NCI-H1694 treated with DMSO at 0.1 percent for 48 hours (cell line): Measurements from ENCODE around the gene SF3A1.
"Not testable (repeated sequence)": the region's sequence is repeated elsewhere in the genome, so short reads cannot be mapped to it uniquely, and the experiment has no call there.

ENCODE experiments used
- DNase-seq: peaks from one replicate; lab custom pipeline; 2025; lab: John Stamatoyannopoulos, UW

The SF3A1 gene

GRCh38 chr22:30351226-30351625 is 5.5 kb downstream of the SF3A1 start:
- no peak for DNase-seq

DNA sequence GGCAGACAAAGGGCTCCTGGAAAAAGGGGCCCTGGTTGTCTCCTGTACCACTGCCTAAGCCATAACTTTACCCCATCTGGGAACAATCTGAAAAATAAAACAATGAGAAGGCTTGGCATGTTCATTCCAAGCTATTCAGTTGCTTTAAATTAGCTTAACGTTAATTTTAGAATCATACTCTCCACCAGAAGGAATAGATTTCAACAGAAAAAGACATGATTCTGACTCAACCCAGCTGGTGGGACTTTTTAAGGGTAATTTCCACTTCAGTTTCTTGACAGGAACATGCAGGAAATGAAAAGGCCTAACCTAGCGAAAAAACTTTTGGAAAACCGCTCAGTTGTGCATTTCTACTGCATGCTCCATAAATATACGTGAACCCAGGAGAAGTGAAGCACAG is 7.9 kb downstream of the SF3A1 start:
- DNase-seq: no peak

GRCh38 chr22:30348404-30348803 is 8.3 kb downstream of the SF3A1 start:
- DNase-seq: no peak

- no peak for DNase-seq
Measured at GRCh38 chr22:30347255-30347892, 9.3 kb downstream of the SF3A1 start.

DNA sequence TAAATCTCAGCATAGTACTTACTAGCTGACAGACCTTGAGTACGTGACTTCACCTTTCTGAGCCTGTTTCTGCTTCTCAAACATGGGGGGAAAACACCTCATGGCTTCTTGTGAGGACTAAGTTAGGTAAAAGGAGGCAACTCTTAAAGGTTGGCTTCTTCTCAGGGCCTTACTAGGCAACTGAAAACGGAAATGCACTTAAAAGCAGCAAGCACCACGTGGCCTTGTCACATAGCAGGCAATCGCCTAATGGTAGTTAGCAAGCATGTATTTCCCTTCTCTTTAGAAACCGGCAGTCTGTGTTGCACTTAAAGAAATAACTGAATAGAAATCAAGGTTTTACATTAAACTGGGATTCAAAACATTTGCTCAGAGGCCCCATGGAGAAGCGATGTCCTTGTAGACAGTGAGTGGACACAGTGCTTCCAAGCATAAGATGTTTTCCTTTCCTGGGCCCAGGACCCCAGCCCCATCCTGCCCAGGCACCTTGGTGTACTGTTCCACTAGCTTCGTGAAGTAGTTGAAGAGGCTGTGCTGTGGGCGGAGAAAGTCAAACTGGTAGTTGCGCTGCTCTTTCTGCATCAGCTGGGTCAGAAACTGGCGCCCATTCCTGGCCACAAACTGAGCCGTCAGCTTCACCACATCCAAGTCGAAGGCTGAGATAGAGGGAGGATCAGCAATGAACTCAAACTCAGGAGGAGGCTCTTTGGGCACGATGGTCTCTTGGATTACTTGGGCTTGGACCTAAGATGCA is 12.1 kb downstream of the SF3A1 start:
- no peak for DNase-seq

GRCh38 chr22:30340911-30341685 is 15.6 kb downstream of the SF3A1 start:
- DNase-seq: no peak

DNA sequence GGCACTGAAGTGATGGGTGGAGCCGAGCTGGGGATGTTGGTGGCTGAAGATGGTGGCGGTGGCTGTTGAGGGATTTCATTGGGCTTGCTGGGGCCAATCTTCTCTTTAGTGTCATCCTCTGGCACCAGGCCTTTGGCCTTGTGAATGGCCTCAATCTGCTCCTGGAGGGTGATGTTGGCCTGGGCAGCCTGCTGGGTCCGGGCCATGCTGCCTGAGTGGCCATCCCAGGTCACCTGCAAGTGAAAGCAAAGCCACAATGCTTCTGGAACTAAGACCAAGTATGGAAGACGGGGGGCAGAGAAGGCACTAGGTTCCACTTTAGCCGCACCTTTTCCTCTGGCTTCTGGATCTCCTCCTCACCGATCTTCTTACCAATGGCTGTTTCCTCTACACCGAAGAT is 17.9 kb downstream of the SF3A1 start:
- no peak for DNase-seq

GRCh38 chr22:30338341-30338740 is 18.4 kb downstream of the SF3A1 start:
- DNase-seq: not testable (repeated sequence)

DNA sequence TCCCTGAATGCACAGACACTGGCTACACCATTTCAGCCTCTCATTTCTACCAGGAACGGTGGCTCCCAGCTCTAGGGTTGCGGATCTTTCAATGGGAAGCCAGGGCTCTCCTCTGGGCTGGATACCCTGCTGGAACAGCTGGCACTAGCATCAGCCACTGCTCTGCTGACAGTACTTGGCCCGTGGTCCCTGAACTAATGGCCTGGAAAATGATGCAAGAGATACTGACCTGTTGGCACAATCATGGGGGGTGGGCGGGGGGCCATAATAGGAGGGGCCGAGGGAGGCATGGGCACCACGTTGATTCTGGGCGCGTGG is 19.3 kb downstream of the SF3A1 start:
- no peak for DNase-seq

DNA sequence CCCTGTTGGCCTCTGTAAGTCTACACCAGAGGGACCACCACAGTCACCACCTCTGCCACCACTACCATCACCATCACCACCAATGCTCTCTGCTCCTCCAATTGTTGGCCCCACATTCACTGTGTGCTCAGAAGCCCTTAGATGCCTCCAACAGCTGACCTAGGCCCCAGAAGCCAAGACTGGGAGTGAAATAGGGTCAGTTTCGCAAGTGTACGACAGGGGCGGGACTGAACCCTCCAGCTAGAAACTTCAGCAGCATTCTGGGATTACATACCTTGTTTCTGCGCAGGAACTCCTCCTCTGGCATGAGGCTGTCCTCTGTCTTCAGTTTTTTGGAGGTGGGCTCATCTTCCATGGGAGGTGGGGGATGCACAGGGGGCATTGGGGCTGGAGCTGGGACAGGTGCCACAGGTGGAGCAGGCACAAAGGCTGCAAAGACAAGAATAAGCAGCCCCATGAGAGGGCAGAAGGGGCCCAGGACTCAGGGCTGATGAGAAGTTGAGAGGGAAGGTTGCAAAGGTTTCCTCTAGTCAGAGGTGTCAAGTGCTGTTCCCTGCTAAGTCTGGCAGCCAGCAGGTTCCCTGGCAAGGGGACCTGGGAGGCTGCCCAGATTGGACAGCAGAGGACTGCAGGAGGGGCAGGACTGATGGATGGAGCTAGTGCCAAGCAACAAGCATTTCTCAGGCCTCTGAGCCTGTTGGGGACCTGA is 19.8 kb downstream of the SF3A1 start:
- DNase-seq: no peak

DNA sequence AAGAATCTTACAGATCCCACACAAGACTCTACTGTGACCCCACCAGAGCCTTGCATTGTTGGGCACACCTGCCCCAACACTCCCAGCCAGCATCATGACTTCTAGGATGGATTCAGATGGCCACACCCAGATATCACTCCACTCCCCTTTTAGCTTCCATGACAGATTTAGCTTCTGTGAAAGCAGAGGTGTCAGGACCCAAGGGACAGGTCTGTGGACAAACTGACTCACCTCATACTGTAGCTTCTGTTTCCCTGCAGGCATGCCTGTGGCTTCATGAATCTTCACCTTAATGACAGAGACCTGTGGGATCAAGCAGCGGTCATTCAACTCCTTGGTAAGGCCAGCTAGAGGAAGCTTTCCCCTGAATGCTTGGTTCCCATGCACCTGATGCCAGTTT is 21.5 kb downstream of the SF3A1 start:
- no peak for DNase-seq

DNA sequence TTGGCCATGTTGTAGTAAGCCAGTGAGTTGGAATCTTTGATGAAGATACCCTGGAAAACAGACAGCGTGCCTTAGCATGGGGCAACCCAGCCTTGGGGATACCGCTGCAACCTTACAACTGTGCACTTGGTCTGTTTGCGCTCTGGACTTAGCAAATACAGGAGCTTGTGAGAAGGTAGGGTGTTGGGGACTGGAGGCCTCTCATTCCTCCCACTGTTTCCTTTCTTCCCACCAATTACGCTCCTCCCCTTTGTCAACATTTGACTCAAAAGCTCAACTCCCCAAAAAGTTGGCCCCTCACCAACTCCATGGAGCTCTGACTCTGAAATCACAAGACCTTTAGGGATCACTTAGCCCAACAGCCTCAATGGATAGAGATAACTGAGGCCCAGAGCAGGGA is 22.0 kb downstream of the SF3A1 start:
- no peak for DNase-seq

- no peak for DNase-seq
Measured at GRCh38 chr22:30333707-30334087, 23.0 kb downstream of the SF3A1 start.

DNA sequence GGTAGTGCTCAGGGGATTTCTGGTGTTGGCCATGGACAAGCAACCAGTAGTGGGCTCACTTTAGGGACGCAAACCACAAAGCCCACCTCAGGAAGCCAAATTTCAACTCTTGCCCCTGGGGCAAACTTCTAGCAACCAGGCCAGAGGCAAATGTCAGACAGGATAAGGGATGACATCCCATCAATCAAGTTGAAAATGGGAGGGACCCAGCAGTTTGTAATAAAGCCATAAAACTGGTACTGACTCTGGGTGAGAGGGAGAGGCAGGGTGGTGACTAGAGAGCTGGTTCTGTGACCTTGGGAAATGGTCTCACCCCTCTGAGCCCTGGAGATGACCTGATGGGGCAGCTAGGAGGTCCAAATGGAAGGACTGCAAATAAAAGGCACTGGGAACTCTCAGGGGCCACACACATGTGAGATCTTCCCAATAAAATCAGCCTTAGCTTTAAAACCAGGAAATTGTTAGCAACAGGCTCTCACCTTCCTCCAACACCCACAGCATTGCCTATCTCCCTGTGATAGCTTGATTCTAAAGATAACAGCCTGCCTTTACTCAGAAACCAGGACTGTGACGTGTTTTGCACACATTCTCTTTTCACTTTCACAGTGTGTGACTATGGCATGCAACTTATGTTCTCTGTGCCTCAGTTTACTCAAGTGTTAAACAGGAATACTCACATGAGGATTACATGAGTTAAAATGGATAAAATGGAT is 23.5 kb downstream of the SF3A1 start:
- DNase-seq: no peak

GRCh38 chr22:30332551-30332950 is 24.1 kb downstream of the SF3A1 start:
- DNase-seq: no peak

DNA sequence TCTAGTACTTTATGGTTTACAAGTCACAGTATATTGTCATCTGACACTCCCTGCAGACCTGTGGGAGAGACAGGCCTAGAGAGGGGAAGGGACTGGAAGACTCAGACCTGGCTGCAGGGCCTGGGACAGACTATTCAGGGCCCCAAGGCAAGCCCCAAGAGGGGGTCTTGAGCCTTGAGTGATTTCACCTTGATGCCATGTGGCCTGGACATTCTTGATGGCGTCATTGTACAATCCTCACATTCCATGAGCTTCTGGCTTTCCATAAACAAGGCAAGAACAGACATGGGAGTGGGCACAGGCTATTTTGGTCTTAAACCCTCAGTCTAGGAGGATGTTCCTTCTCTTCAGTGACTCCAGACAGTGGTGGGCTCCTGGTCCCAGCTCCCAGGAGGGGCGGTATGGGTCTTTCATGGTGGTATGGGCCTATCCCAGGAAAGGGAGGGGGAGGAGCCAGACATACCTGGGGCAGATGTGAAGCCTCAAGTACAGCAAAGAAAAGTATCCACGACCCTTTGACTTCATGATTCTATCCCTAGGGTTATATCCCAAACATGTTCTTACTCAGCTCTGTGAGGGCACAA is 28.1 kb downstream of the SF3A1 start:
- no peak for DNase-seq

DNA sequence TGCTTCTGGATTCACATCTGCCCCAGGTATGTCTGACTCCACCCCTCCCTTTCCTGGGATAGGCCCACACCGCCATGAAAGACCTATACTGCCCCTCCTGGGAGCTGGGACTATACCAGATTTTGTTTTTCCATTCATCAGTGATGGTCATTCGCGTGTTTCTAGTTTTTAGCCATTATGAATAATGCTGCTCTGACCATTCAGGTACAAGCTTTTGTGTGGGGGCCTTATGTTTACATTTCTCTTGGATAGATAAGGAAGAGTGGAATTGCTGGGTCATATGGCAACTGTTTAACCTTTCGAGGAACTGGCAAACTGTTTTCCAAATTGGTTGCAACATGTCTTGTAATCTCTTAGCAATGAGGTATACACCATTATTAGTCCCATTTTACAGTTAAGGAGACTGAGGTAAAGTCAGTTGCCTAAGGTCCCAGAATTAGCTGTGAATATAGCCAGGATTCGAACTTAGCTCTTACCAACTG is 28.8 kb downstream of the SF3A1 start:
- no peak for DNase-seq

GRCh38 chr22:30326706-30327362 is 29.9 kb downstream of the SF3A1 start, which contains the start of gene TBC1D10A:
TSS of gene TBC1D10A (minus strand) at chr22:30326941. CDS start at chr22:30326881, 60 bp downstream.
- peak; percentile 58 for DNase-seq

DNA sequence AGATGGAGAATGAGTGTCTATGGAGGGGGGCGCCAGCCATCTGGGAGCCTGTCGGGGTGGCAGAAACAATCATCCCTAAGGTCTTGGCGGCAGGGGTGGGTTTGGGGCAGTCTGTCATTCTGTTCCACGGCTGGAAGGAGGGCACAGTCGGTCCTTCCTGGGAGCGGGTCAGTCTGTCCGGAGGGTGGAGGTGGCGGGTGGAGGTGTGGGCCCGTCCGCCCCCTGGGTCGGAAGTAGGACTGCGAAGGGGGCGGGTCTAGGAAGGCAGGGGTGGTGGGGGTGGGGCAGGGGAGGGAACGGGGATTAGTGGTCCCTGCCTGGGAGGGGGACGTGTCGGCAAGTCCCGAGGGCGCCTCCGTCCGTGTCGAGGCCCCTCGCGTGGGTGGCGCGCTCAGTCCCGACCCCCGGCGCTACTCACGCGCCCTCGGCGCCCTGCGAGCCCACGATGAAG is 30.4 kb downstream of the SF3A1 start:
- DNase-seq: no peak

DNA sequence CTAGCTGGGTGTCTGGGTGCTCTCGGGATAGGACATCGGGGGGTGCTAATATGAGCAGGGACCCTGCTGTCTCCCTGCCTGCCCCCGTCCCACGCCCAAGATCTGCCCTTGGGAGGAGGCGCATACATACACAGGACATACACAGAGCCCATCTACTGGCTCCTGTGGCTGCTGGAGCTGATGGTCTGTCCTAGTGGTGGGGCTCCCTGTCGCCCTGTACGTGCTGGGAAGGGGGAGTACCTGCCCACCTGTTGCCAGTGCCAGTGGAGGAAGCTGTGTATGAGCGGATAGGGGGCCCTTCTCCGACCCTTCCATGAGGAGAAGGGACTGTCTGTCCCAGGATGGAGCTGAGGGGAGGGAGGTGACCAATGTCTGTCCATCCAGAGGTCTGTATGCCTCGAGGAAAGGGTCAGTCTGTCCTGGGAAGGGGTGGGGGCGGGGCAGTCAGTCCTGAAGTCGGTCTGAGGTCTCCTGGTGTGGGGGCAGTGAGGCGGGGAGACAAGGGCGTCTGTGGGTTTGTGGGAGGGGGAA is 30.9 kb downstream of the SF3A1 start:
- DNase-seq: no peak
